ENCODE results near the gene DES.

The DES gene

DNA sequence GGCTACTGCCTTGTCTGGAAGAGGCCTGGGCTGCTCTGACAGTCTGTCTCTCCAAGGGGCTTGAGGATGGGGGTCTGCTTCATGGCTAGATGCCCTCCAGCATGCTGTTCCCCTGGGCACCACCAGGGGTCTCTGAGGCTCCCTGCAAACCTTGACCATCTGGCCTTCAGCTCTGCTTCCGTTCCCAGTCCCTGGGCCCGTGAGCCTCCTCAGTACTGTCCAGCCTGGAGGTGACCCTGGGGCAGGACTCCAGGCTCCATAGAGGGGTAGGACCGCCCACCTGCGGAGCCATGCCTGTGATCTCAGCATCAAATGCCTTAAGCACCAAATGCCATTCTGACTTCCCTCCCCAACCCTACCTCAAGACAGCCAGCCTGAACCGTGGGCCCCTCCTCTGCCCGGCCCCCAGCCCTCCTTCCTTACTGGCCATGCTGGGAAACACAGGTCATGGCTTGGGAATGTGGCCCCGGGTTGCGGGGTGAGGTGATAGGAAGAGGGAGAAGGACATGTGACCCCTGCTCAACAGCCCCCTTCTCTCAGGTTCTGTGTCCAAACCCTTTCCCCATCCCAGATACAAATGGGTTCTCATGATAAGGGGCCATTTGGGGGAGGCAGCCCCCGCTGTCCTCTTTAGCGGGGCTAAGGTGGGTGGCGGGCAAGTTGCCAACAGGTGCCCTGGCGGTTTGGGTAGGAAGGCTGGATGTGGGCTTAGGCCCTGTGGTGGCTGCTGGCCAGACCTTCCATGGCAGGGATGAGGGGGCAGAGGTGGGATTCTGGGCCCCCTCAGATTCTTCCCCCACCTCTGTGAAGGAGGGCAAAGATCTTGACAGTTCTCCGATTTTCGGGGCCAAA is 41.5 kb downstream of the DES start:
- ATAC-seq, result peak in 1 of 2 donors; percentile 39

DNA sequence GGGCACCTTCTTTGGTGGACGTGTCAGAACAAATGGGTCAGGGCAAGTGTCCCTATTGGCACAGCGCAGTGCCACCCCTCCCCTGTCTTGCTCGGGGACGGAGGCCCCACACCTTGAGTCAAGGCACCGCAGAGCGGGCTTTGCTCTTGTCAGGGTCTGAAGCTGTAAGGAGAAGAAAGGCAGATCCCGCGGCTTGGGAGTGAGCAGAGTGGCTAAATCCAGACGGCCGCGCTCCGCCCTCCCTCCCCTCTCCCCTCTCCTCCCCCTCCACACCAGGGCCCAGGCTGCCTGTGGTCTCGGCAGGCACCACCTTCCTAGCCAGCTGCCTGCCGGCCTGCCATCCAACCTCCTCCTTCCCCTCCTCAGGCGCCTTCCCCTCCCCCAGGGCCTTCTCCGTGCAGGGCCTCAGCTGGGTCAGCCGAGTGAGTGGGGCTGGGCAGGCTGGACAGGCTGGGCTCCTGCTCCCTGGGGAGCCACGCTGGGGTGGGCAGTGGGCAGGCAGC is 42.3 kb downstream of the DES start:
- ATAC-seq, result no peak

GRCh38 chr2:219461047-219461514 is 42.9 kb downstream of the DES start:
- ATAC-seq, result no peak

DNA sequence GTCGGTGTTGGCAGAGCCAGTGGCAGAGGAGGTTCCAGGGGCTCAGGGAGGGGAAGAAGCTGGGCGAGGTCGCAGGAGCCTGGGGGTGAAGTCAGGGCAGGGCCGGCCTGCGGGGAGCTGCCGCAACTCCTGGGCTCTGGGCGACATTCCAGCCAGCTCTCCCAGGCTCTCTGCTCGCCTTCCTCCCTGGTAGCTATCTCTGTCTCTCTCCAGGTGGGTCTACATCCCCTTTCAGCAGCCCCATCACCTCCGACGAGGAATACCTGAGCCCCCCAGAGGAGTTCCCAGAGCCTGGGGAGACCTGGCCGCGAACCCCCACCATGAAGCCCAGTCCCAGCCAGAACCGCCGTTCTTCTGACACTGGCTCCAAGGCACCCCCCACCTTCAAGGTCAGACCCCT is 43.5 kb downstream of the DES start:
- ATAC-seq, result no peak

GRCh38 chr2:219462349-219462748 is 44.2 kb downstream of the DES start:
- ATAC-seq, result no peak

DNA sequence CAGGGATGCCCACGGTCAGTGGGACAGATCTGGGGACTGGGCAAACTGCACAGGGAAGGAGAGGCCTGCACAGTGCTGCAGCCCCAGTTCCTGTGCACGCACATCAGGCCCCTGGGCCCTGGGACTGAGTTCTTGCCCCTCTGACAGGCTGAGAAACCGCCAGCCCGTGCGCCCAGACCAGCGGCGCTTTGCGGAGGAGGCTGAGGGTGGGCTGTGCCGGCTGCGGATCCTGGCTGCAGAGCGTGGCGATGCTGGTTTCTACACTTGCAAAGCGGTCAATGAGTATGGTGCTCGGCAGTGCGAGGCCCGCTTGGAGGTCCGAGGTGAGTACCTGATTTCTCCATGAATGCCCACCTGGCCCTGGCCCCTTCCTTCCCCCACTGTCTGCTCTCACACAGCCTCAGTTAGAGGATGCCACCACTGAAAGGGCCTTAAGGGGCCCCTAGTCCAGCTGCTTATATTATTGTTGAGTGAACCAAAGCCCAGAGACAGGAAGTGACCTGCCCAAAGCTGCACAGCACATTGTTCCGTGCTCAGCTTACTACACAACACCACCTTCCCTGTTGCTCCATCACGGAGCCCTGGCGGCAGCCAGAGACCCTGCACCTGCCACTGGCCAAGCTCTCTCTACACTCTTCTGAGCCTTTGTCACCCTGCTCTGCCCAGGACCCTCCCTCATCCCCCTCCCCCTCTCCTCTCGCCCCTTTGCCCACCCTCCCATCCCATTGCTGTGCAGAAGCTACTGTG is 46.3 kb downstream of the DES start:
- no peak for ATAC-seq

DNA sequence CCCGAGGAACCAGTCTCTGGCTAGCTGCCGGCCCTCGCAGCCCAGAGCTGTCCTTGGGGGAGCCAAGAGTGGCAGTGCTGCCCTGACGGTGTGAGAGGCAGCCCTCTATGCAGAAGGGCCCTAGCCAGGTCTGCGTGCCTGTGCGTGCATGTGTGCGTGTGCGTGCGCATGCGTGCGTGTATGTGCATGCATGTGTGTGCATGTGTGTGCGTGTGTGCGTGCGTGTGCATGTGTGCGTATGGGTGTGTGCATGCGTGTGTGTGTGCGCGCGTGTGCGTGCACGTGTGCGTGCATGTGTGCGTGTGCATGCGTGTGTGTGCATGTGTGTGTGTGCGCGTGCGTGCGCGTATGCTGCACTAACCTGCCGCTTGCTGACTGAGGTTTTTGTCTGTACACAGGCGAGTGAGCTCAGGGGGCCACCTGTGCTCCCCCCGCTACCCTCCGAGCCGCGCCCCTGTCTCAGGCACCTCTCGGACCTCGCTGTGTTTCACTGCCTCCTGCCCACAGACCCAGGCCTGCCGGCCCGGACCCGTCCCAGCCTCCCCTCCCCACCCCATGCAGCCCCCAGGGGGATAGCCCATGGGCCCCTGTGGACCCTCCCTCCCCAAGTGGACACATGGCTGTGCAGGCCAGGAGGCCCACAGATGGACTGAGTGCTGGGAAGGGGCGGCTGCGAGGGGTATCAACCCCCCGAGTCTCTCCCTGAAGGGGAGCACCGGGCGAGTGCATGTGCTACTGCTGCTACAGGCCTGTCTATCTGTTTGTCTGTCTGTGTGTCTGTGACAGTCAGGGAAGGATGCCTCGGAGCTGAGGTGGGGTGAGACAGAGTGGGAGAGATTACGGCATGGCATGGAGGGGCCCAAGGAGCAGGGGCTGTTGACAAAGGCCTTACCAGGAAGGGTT is 47.7 kb downstream of the DES start:
- no peak for ATAC-seq

DNA sequence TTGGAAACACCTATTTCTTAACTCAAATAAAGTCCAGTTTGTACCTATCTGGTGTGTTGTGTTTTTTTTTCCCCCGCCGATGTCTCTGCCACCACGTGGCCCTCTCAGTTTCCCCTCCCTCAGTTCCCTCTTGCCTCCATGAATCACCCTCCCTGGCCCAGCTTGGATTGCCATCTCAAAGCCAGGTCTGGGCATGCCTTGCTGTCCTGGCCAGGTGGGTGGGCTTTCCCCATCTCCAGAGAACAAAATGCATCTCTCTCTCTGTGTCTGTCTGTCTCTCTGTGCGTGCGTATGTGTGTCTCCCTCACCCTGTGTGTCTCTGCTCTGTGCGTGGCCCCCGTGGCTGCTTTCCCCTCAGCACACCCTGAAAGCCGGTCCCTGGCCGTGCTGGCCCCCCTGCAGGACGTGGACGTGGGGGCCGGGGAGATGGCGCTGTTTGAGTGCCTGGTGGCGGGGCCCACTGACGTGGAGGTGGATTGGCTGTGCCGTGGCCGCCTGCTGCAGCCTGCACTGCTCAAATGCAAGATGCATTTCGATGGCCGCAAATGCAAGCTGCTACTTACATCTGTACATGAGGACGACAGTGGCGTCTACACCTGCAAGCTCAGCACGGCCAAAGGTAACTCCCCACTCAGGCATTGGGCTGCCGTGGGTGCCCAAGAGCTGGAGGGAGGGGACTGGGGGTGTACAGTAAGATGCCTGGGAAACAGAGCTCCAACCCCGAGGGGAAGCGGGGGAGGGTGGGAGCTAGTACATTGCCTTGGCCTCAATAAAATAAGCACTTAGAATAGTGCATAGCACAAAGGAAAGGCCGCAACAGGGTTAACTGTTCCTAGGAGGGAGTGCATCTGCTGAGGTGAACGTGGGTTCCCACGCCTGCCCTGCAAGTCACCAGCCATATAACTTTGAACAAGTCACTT is 48.9 kb downstream of the DES start:
- no peak for ATAC-seq

GRCh38 chr2:219467736-219468075 is 49.5 kb downstream of the DES start:
- ATAC-seq, result no peak

GRCh38 chr2:219468410-219469185 is 50.4 kb downstream of the DES start:
- no peak for ATAC-seq

- ATAC-seq, result no peak
Observed at GRCh38 chr2:219469186-219469724, 51.1 kb downstream of the DES start.

DNA sequence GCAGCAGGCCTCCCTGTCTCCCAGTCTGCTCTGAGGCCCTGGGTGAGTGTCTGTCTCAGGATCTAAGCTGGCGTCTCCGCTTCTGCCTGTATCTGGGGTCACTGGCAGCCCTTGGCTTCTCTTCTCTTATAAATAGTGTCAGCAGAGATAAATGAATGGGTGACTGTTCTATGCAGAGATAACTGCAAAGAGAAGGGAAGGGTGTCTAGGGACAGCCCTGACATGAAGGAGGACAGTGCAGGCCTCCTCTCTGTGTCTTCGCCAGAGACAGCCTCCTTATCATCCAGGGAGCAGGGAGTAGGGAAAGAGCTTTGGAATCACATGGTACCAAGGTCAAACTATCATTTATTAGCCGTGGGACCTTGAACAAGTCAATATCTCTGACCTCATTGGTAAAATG is 52.3 kb downstream of the DES start:
- ATAC-seq, result no peak

DNA sequence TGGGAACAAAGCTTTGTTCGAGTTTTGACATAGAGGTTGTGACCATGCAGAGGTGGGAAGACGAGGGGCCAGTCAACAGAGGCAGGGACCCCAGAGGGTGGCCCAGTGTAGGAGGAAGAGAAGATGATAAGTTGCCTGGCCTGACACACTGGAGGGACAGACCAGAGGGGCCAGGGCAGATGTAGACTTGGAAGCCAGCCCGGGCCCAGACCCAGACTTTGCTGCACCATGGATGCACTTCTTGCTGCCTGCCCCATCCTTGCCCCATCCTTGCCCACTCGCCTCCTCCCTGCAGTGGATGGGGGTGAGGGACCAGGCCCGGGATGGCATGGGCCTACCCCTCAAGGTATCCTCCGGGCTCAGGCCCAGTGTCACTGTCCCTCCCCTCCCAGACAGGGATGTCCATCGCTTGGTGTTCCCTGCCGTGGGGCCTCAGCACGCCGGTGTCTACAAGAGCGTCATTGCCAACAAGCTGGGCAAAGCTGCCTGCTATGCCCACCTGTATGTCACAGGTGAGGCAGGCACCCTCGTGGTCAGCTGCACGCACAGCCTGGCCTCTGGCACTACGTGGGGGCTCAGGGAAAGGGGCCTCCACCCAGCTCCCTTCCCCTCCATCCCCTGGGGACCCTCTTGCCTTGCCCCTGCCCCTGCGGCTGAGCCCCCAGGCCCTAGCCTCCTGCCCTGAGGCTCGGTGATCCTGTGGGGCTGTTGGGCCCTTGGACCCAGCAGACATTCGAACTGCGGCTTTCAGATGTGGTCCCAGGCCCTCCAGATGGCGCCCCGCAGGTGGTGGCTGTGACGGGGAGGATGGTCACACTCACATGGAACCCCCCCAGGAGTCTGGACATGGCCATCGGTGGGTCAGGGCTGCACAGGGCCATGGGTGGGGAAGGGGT is 53.5 kb downstream of the DES start:
- ATAC-seq, result no peak

DNA sequence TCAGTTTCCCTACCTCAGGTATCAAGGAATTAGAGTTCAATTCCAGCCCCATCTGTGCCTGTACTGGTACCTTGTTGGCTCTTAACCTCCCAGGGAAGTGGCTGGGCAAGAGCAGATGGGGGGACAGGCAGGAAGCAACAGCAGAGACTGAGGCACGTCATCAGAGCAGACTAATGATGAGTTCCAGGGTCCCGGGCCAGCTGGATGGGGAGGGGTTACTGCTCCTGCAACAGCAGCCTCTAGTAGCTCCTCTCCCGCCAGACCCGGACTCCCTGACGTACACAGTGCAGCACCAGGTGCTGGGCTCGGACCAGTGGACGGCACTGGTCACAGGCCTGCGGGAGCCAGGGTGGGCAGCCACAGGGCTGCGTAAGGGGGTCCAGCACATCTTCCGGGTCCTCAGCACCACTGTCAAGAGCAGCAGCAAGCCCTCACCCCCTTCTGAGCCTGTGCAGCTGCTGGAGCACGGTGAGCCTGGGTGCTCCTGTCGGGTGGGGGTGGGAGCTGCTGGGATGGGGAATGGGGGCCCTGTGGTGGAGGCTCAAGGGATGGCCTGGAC is 54.5 kb downstream of the DES start:
- ATAC-seq, result no peak

DNA sequence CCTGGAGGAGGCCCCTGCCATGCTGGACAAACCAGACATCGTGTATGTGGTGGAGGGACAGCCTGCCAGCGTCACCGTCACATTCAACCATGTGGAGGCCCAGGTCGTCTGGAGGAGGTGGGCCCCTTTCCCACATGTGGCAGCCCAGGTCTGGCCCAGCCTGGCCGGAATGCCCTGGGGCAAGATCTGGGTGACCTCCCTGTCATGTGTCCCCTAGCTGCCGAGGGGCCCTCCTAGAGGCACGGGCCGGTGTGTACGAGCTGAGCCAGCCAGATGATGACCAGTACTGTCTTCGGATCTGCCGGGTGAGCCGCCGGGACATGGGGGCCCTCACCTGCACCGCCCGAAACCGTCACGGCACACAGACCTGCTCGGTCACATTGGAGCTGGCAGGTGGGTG is 55.3 kb downstream of the DES start:
- no peak for ATAC-seq

- ATAC-seq, result no peak
Observed at GRCh38 chr2:219474285-219475060, 56.3 kb downstream of the DES start.

GRCh38 chr2:219475278-219475677 is 57.1 kb downstream of the DES start:
- ATAC-seq, result no peak

All from activated CD4-positive, CD25-positive, alpha-beta regulatory T cell treated with anti-CD3 and anti-CD28 coated beads, Interleukin-2, amount 50 U/mL, for 24 hours (primary cell).